ENCODE measurements around the gene FAR1. TPM values are rescaled to one million over a fixed set of nuclear protein-coding genes. Genes with fewer than 3 reads are reported as not detected.

The FAR1 gene
- polyA plus RNA-seq, 1 of the 3 experiments (the other 2 are of a cell fraction) = 29.0 TPM

DNA sequence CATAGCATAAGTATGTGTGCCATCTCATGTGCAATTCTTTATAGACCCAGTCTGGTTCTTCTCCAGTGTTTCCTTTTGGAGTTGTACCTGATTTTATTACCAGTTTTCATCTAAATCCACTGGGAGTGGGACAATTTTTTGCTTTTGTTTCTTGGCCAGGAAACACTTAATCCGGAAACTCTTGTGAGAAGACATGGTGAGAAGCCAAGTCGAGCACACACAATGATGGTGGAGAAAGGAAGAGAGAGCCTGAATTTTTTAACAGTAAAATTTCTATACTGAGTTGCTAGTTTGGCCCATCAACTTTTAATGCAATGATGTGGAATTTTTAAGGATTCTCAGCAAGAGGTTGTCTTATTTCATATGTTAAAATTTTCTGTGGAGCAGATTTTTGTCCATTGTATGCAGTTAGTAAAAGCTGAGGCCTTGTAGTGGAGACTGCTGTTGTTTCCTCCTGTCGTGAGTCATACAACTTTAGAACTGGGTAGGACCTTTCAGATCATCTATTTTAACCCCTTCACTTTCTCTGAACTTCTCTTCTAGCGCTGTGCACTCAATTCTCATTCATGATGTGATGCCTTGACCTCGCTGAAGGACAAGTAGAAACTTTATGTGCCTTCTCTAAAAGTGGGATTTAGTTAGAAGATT, 17.1 kb downstream of the FAR1 start:
- Histone ChIP-seq H3K9ac (no peak overlapping the region), H3K9me3 (no peaks in the 10 kb centered on the region), H3K9me2 (no peaks in the 10 kb centered on the region), H3K79me2 (ENCODE audit: insufficient read depth) (peaks cover 100% of the 10 kb centered on the region), H3K27me3 (ENCODE audit: insufficient read depth) (no peaks in the 10 kb centered on the region), H3K4me1 (ENCODE audit: control insufficient read depth in 1 of 2, insufficient read depth in 2 of 2, low read depth in 1 of 2, low read length in 1 of 2) (peaks cover 0 to 14% of the 10 kb centered on the region in 2 experiments; a peak in 1 of 4 replicates), H3K27ac (ENCODE audit: low read depth in 2 of 2, low read length in 1 of 2) (no peak overlapping the region), H4K20me1 (ENCODE audit: insufficient read depth) (peaks cover 75% of the 10 kb centered on the region), H3K4me2 (no peak overlapping the region), H3K4me3 (ENCODE audit: low read depth in 2 of 2, low read length in 1 of 2) (no peak overlapping the region), H3K36me3 (replicated peaks in 1 of 2; ENCODE audit: control insufficient read depth in 1 of 2, insufficient read depth in 2 of 2, low read length in 1 of 2) (peaks cover 0 to 12% of the 10 kb centered on the region in 2 experiments), H2AFZ (ENCODE audit: low read depth) (no peak overlapping the region), H3F3A (replicated peaks; ENCODE audit: insufficient read depth) (peaks cover 16% of the 10 kb centered on the region)
- POLR2A ChIA-PET = interaction anchor here (0.7 kb wide), 1 partner anchor 531 kb away, joined by 3 read pairs; no protein-coding TSS in a partner anchor
- CTCF ChIA-PET = interaction anchor here (1.6 kb wide), 1 partner anchor 13 kb away, joined by 5 read pairs; no protein-coding TSS in a partner anchor
- WGBS (ENCODE audit: low lambda C conversion rate) = 89% methylated on average over 5 of the region's 5 CpGs
- no peak for DNase-seq
- TF ChIP-seq USF1 (IDR thresholded peaks at IDR 0.05; ENCODE audit: borderline replicate concordance, low read depth) (no peak), IRF3 (IDR thresholded peaks at IDR 0.05; ENCODE audit: low read depth, low read length) (no peak), EP300 (IDR thresholded peaks at IDR 0.05; ENCODE audit: borderline replicate concordance in 1 of 2, low read depth in 1 of 2, low read length in 1 of 2) (no peak), REST (IDR thresholded peaks at IDR 0.05; ENCODE audit: low read depth, low read length) (no peak)
- TF ChIP-seq, protein P1, sequence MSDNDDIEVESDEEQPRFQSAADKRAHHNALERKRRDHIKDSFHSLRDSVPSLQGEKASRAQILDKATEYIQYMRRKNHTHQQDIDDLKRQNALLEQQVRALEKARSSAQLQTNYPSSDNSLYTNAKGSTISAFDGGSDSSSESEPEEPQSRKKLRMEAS (IDR thresholded peaks at IDR 0.05; ENCODE audit: low read depth) = no peak

GRCh38 chr11:13686776-13687175, 18.3 kb downstream of the FAR1 start:
- peaks cover 16% of the 10 kb centered on the region for H3F3A ChIP-seq (replicated peaks; ENCODE audit: insufficient read depth)
- TF ChIP-seq, protein P1 (IDR thresholded peaks at IDR 0.05; ENCODE audit: low read depth) = no peak
- TF ChIP-seq RXRA (IDR thresholded peaks at IDR 0.05; ENCODE audit: borderline replicate concordance, low read depth) (no peak), TEAD4 (IDR thresholded peaks at IDR 0.05; ENCODE audit: borderline replicate concordance, insufficient read depth) (no peak), SIN3A (IDR thresholded peaks at IDR 0.05; ENCODE audit: borderline replicate concordance, low read depth, low read length) (no peak)
- no peak overlapping the region for H3K9ac ChIP-seq
- no peak overlapping the region for H3K27ac ChIP-seq (ENCODE audit: low read depth in 2 of 2, low read length in 1 of 2)
- ChIA-PET CTCF (interaction anchor here (1.5 to 1.6 kb wide), 2 partner anchors 14 to 17 kb away, joined by 5 to 6 read pairs; no protein-coding TSS in a partner anchor), POLR2A (interaction anchor here (0.6 kb wide), 1 partner anchor 17 kb away, joined by 5 read pairs; no protein-coding TSS in a partner anchor)
- H3K79me2 ChIP-seq (ENCODE audit: insufficient read depth) = peaks cover 100% of the 10 kb centered on the region
- no peak for DNase-seq
- H3K4me3 ChIP-seq (ENCODE audit: low read depth in 2 of 2, low read length in 1 of 2) = no peak overlapping the region
- peaks cover 0 to 14% of the 10 kb centered on the region in 2 experiments; a peak in 1 of 4 replicates for H3K4me1 ChIP-seq (ENCODE audit: control insufficient read depth in 1 of 2, insufficient read depth in 2 of 2, low read depth in 1 of 2, low read length in 1 of 2)
- peaks cover 76% of the 10 kb centered on the region for H4K20me1 ChIP-seq (ENCODE audit: insufficient read depth)
- H3K9me3 ChIP-seq = no peaks in the 10 kb centered on the region
- no peaks in the 10 kb centered on the region for H3K27me3 ChIP-seq (ENCODE audit: insufficient read depth)
- H3K9me2 ChIP-seq = no peaks in the 10 kb centered on the region
- no peak overlapping the region for H2AFZ ChIP-seq (ENCODE audit: low read depth)
- no peak overlapping the region for H3K4me2 ChIP-seq
- peaks cover 0 to 13% of the 10 kb centered on the region in 2 experiments for H3K36me3 ChIP-seq (replicated peaks in 1 of 2; ENCODE audit: control insufficient read depth in 1 of 2, insufficient read depth in 2 of 2, low read length in 1 of 2)
- 100% methylated on average over 1 of the region's 1 CpG for WGBS (ENCODE audit: low lambda C conversion rate)

Data from SK-N-SH (cell line).